AG04450 (cell line): ENCODE measurements around the gene RALGPS1. TPM values are rescaled to one million over a fixed set of nuclear protein-coding genes. Genes with fewer than 3 reads are reported as not detected.

Experiments used
- CTCF ChIA-PET: fragments of 300-600, 350-600 bp; formaldehyde crosslinking; extraction: SDS; loops from one replicate; lab custom pipeline; 2022; ENCODE audit warnings: antibody characterized with exemption, inconsistent platforms; lab: Charles Lee
- POLR2A ChIA-PET: fragments of 350-600 bp; formaldehyde crosslinking; extraction: SDS; loops from one replicate; lab custom pipeline; 2021; ENCODE audit warnings: antibody characterized with exemption, inconsistent platforms; lab: Yijun Ruan, JAX
- DNase-seq: peaks from one replicate; pipeline ENCODE4 v3.0.0-alpha.2; 2011; ENCODE audit warnings: low read depth, low spot score
- H3K27ac ChIP-seq: one replicate; pipeline ENCODE4 v1.5.1; 2012; ENCODE audit warnings: low read depth, low read length, control low read depth
- H3K27me3 ChIP-seq: one replicate; pipeline ENCODE4 v1.6.0; 2012; ENCODE audit warnings: low read length; ENCODE audit not compliant: control insufficient read depth, insufficient read depth
- H3K4me3 ChIP-seq: 2 replicates; pipeline ENCODE4 v1.5.1; 2011; ENCODE audit warnings: mild to moderate bottlenecking, low read depth, low read length, control low read depth
- H3K9me3 ChIP-seq: 2 replicates; pipeline ENCODE4 v1.5.1; 2012; ENCODE audit warnings: low read length; ENCODE audit not compliant: control insufficient read depth, insufficient read depth
- CTCF ChIP-seq: IDR thresholded peaks from 2 replicates; pipeline ENCODE4 v1.5.1; 2011; ENCODE audit warnings: low read depth, low read length, control low read depth, inconsistent platforms
- polyA plus RNA-seq: library from polyadenylated mRNA; depleted of rRNA; stranded (reverse); fragments of >200 nt; gene quantifications from 2 replicates; pipeline ENCODE4 v1.2.3, GENCODE V29; 2011

RALGPS1 gene
- polyA plus RNA-seq, 1 experiment, result 4.6 TPM

GRCh38 chr9:127022913-127023660 is 108.5 kb downstream of the RALGPS1 start:
- Histone ChIP-seq H3K27me3 (no peaks in the 10 kb centered on the region), H3K27ac (no peak overlapping the region), H3K9me3 (no peaks in the 10 kb centered on the region), H3K4me3 (no peak overlapping the region)
- CTCF ChIA-PET, result no interaction called here
- no peak for TF ChIP-seq CTCF
- POLR2A ChIA-PET, result no interaction called here
- DNase-seq, result no peak

DNA sequence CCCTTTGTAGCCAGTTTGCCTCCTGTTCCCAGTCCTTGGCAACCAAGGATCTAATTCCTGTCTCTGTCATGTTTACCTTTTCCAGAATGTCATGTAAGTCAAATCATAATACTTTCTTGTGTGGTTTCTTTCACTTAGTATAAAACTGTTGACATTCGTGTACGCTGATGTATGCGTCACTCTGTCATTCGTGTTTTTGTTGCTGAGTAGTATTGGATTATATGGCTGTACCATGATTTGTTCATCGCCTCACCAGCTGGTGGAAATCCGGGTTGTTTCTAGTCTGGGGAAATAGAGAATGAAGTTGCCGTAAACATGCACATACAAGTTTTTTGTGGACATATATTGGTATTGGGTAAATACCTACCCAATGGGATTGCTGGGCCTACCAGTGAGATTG is 110.5 kb downstream of the RALGPS1 start:
- H3K27me3 ChIP-seq, result no peaks in the 10 kb centered on the region
- no peak for DNase-seq
- TF ChIP-seq CTCF, result no peak
- no peak overlapping the region for H3K27ac ChIP-seq
- POLR2A ChIA-PET, result no interaction called here
- CTCF ChIA-PET, result no interaction called here
- H3K4me3 ChIP-seq, result no peak overlapping the region
- no peaks in the 10 kb centered on the region for H3K9me3 ChIP-seq

GRCh38 chr9:127027694-127028093 is 113.1 kb downstream of the RALGPS1 start:
- Histone ChIP-seq H3K9me3 (0 out of 2 replicates have a peak, but pooled peaks cover 3% of the 10 kb centered on the region), H3K27ac (no peak overlapping the region), H3K27me3 (no peaks in the 10 kb centered on the region), H3K4me3 (no peak overlapping the region)
- no peak for TF ChIP-seq CTCF
- no peak for DNase-seq
- CTCF ChIA-PET, result no interaction called here
- POLR2A ChIA-PET, result no interaction called here

DNA sequence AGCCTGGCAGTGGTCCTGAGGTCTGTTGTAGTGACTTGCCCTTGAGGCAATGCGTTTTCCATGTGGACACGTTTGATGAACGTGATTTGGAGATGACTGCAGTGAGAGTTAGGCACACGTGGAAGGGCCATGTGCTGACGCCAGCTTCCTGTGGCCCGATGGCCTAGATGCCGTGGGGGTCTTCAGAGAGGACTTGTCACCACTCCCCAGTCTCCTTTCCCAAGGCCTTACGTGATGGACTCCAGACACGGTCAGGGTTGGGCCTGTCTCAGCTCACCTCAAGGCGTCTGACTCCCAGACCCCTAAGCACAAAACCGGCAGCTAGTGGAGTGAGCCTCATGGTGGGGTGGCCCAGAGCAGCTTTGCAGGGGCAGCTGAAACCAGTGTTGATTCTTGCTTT is 115.0 kb downstream of the RALGPS1 start:
- Histone ChIP-seq H3K27ac (no peak overlapping the region), H3K27me3 (no peaks in the 10 kb centered on the region), H3K4me3 (no peak overlapping the region), H3K9me3 (0 out of 2 replicates have a peak, but pooled peaks cover 3% of the 10 kb centered on the region)
- no peak for DNase-seq
- POLR2A ChIA-PET, result no interaction called here
- CTCF ChIA-PET, result no interaction called here
- TF ChIP-seq CTCF, result no peak
